ENCODE results near the gene CHRNA5.
A peak's percentile ranks its signal among the peaks of the same experiment; 100 is the strongest.
"Not testable (repeated sequence)": the region's sequence is repeated elsewhere in the genome, so short reads cannot be mapped to it uniquely, and the experiment has no call there.

CHRNA5 gene

DNA sequence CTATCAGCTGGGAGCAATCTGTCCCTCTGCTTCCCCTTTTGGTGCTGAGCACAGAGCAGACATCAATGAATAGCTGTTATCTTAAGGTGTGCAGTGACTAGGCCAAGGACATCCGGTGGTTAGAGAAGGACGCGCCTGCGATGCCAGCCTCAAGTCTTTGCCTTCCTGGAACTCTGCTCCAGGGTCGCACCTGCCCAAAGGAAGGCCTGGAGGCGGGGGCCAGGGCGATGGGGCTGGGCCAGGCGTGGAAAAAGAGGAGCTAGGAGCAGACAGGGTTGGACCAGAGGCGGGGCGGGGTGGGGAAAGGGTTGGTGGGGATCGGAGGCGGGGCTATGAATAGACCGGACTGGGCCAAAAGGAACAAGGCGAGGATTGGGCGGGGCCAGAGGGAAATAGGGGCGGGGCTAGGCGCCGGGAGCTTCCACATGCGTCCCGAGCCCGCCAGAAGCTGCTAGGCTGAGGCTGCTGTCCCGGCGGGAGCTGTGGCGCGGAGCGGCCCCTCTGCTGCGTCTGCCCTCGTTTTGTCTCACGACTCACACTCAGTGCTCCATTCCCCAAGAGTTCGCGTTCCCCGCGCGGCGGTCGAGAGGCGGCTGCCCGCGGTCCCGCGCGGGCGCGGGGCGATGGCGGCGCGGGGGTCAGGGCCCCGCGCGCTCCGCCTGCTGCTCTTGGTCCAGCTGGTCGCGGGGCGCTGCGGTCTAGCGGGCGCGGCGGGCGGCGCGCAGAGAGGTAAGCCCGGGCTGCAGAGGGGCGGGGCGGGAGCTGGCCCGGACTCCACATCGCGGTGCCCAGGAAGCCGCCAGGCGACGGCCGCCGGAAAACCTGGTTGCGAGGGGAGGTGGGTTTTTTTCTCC lies at the start of gene CHRNA5:
Gene CHRNA5 (plus strand): TSS at position 424 of the 854 bp plus-strand sequence. CDS start 200 bp downstream, at position 624.
- DNase-seq (ENCODE audit: low spot score) = peak; percentile 96

DNA sequence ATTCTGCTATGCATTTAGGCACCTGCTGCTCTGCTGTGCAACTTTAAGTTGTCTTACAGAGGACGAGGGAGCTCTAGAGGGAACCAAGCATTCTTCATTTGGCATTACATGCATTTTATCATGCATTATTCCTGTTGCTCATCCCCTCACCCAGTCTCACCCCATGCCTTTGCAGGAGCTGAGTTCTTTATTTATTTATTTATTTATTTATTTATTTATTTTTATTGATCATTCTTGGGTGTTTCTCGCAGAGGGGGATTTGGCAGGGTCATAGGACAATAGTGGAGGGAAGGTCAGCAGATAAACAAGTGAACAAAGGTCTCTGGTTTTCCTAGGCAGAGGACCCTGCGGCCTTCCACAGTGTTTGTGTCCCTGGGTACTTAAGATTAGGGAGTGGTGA lies 45.3 kb upstream of the CHRNA5 start:
- DNase-seq (ENCODE audit: low spot score) = not testable (repeated sequence)

DNA sequence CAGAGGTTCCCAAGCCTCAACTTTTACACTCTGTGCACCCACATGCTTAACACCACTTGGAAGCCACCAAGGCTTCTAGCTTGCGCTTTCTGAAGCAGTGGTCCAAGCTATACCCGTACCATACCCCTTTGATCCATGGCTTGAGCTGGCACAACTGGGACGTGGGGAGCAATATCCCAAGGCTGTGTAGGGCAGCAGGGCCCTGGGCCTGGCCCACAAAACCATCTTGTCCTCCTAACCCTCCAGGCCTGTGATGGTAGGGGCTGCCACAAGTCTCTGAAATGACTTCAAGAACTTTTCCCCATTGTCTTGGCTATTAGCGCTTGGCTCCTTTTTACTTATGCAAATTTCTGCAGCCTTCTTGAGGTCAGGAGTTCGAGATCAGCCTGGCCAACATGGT lies 41.1 kb upstream of the CHRNA5 start:
- DNase-seq (ENCODE audit: low spot score) = no peak

DNA sequence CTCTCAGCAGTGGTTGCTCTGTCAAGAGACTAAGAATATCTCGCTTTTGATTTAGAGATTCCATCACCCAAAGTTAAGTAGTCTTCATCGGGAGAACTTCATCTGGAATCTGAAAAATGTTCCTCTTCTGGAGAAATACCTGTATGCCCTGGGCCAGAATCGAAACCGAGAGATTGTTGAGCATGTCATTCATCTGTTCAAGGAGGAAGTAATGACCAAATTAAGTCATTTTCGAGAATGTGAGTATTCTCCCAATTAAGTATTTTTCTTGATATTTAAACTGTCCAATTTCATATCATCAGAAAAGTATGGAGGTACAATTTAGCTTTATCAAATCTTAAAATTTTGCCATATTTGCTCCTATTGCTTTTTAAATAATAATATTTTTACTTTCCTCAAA lies 38.0 kb upstream of the CHRNA5 start:
- DNase-seq (ENCODE audit: low spot score) = no peak

DNA sequence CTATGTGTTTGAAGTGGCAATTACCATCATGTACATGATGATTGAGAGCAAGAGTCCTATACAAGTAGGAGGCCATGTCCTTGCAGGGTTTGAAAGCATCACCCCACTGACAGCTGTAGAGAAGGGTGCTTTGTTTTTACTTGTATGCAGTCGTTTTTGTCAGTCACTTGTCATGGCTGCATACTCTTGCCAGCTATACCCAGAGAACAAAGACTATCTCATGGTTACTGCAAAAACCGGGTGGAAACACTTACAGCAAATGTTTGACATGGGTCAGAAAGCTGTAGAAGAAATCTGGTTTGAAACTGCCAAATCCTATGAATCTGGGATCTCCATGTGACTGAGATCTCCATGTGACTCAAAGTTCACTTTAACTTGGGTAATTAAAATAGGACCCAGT lies 32.0 kb upstream of the CHRNA5 start:
- DNase-seq (ENCODE audit: low spot score) = no peak

DNA sequence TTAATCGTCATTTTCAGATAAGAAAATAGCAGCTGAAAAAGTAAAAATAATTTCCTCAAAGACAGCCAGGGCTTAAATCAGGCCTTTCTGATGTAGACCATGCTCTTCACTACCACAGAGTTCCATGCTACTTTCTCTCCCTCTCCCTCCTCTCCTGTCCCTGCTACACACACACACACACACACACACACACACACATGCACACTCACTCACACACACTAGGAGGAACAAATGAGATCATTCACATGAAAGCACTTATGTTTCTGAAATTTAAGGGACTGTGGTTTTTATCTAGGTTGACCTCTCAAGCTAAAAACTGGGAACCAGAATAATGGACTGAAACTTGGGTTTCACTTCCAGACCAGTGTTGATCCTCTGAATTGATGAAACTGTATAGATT lies 29.2 kb upstream of the CHRNA5 start:
- no peak for DNase-seq (ENCODE audit: low spot score)

DNA sequence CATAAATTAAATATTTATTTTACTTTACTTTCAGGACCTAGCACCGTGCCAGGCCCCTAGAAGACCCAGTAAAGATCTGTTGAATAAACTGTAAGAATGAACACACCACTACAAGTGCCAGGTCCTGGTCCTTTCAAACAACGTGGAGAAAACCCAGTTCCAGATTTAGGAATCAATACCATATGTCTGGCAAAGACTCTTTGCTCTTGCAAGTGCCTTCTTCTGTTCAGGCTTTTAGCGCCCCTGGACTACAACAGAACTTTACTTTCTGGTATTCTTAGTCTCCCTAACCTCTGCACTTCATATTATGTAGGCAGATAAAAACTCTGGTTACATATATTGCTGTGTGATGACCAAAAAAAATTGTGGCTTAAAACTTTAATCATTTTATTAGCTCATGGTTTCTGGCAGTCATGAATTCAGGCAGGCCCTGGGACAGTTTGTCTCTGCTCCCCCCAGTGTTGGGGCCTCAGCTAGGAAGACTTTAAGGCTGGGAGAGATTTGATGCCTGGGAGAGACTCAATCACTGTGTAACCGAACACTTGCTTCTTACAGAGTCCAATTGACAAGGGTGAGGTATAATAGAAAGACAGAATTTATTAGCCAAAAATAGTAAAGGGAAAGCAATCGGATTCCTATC lies 27.9 kb upstream of the CHRNA5 start:
- no peak for DNase-seq (ENCODE audit: low spot score)

DNA sequence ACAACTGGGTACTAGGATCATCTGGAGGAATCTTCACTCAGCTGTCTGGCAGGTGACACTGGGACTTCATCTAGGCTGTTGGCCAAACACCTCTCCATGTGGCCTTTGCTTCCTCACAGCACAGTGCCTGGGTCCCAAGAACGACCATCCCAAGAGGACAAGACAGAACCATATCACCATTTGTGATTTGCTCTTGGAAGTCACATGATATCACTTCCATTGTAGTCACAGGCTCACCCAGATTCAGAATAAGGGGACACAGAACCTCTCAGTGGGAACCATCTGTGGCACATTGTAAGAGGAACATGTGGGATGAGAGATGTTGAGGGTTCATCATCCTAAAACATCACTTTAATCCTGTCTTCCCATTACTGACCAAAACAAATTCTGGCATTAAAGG lies 27.0 kb upstream of the CHRNA5 start:
- DNase-seq (ENCODE audit: low spot score) = no peak

DNA sequence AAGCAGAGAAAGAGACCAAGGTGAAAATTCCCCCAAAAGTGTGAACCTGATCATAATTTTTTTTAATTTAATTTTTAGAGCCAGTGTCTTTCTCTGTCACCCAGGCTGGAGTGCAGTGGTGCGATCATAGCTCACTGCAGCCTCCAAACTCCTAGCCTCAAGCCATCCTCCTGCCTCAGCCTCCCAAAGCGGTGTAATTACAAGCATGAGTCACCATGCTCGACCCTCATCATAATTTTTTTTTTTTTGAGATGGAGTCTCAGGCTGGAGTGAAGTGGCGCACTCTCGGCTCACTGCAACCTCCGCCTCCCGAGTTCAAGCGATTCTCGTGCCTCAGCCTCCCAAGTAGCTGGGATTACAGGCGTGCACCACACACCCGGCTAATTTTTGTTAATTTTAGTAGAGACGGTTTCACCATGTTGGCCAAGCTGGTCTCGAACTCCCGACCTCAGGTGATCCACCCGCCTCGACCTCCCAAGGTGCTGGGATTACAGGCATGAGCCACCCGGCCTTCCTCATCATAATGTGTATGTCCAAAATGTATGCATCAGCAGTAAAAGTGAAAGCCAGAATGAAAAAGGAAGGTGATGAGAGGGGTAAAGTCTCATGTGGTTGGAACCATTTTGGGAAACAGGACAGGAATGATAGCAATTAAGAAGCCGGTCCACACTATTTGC lies 25.7 kb upstream of the CHRNA5 start:
- DNase-seq (ENCODE audit: low spot score) = not testable (repeated sequence)

DNA sequence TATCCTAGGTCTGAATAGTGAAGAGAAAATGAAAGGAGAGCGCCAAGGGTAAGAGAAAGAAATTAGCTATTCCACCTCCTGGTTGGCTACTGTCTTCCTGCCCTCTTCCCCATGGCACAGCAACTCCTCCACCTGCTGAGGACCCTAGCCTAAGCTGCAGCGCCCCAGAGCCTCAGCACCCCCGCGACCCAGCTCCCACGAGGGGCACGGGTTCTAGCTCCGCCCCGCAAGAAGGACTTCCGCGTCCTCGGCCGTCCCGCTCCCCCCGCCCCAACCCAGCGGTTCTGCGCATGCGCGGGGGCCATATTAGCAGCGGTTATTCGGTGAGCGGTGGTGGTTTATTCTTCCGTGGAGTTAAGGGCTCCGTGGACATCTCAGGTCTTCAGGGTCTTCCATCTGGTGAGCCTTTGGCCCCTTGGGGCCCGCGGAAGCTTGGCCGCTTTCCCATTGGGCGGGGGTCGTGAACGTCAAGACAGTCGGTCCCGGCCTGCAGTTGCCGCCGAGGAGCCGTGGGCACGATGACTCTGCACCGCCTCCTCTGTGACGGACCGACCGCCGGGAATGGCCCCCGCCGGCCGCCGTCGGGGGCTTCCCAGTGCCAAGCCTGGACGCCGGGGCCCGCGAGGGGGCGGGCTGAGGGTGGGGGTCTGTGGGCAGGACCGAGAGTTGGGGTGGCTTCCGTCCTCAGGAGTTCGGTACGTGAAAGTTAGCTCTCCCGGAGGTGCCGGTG lies 25.0 kb upstream of the CHRNA5 start, which contains the start of gene PSMA4:
Gene PSMA4 (plus strand): TSS at position 304 of the 730 bp plus-strand sequence. CDS start 1,484 bp downstream, outside the sequence.
- DNase-seq (ENCODE audit: low spot score) = peak; percentile 98

DNA sequence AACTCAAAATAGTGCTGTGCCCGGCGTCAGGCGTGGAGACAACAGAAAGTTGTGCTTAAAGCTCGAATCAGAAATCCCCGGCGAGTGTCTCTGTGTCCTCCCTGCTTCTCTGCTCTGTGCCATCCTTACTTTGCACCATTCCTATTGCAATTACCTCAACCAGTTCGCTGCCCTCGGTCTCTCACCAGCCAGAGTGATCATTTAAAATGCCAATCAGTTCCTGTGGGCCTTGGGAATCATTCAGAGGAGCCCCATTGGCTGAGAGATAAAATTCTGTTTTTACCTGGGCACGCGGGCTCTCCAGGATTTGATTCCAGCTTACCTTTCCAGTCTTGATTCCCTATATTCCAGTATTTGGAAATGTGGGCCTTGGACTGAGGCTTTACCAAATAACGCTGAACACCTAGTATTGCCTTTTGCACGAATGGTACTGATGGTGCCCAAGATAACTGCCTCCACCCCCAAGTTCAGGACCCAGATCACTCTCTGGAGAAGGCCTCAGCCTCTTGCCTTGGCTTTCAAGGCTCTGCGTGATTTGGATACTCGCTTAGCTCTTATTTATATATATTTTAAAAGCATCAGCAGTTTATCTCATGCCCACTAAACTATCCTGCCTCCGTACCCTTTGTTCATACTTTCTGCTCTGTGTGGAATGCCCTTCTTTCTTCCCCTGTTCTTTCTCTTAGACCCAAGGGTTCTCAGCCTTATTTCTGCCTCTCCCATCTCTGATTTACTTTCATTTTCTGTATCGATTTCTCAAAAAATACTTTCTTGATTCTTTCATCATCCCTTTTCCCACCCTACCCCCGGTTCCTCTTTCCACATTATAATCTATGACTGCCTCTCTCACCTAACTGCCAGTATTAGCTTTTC lies 24.2 kb upstream of the CHRNA5 start:
- DNase-seq (ENCODE audit: low spot score) = peak; percentile 12

DNA sequence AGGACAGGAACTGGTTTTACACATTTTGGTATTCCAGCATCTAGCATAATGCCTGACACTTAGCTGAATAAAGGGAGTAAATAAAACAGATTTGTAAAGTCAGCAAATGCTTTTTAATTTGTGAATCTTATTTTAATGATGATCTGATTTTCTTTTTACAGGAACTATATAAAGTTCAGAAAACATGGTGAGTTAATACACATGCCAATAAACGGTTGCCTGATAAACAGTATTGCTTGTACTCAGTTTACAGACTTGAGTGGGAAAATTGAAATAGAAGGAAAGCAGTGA lies 23.6 kb upstream of the CHRNA5 start:
- no peak for DNase-seq (ENCODE audit: low spot score)

DNA sequence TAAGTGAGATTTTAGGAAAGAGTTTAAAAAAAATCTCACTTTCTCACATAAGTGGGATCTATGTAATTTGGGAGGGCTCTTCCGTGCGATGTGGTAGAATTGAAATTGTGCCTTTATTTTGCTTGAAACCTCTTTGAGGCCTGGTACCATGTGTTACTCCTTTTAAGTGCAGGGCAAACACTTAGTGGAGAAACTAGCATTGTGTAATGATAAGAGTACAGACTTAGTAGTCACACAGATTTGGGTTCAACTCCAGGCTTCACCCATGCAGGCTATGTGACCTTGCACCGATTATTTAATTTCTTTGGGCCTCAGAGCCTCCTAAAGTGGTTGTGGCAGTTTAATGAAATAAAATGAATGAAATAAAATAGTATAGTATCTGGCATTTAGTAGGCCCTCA lies 22.7 kb upstream of the CHRNA5 start:
- no peak for DNase-seq (ENCODE audit: low spot score)

DNA sequence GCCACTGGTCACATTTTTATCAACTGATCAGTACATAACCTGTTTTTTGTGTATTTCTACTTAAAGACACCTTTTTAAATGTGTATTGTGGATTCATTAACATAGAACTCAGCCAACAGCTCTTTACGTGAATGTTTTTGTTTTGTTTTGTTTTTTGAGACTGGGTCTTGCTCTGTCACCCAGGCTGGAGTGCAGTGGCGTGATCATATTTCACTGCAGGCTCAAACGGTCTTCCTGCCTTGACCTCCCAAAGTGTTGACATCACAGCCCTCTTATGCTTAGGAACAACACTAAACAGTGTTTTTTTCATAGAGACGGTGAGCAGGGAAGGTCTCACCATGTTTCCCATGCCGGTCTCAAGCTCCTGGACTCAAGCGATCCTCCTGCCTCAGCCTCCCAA lies 15.1 kb upstream of the CHRNA5 start:
- DNase-seq (ENCODE audit: low spot score) = no peak

DNA sequence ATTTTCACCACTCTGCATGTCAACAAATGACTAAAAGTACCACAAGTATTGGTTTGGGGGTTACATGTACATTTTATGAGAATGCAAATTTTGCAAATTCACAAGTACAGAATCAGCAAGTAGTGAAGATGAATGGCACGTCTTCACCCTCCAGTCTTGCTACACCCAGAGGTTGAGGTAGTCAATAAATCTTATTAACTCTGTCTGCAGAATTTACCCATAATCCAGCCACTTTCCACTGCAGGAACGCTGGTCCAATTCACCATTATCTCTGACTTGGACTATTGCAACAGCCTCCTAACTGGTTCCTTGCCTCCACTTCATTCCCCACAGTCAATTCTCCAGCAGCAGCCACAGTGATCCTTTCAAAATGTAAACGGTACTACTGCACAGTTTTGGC lies 14.5 kb upstream of the CHRNA5 start:
- DNase-seq (ENCODE audit: low spot score) = no peak

DNA sequence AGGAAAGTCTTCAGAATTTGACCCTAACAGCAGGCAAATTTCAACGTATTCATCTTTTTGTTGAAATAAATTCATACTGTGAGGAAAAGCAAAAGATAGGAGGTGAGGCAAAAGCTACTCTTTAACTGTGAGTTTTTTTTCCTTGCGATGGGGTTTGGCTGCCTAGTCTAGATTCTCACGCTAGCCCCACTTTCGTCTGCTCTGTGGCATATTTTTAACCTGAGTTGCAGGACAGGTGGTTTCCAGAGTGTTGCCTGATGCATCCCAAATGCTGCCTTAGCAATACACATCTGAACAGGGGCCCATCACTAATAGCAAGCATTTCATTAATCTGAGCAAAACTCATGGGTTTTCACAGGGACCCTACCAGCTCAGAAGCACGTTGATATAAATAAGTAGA lies 13.4 kb upstream of the CHRNA5 start:
- no peak for DNase-seq (ENCODE audit: low spot score)

DNA sequence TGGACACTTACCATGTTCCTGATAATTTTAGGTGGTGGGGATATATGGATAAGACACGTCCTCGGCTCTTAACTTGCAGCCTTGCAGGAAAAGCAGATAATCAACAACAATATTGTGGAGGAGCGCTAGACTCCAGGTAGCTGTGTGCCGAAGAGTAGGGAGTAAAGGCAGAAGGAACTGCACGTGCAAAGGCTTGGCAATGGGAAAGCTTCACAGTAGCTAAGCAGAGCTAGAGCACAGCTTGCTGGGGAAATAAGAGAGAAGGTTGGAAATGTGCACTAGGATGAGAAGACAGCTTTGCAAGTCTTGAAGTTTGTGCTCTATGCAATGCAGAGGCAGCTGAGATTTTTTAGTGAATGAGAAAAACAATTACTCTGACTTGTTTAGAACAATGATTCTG lies 12.7 kb upstream of the CHRNA5 start:
- DNase-seq (ENCODE audit: low spot score) = no peak

DNA sequence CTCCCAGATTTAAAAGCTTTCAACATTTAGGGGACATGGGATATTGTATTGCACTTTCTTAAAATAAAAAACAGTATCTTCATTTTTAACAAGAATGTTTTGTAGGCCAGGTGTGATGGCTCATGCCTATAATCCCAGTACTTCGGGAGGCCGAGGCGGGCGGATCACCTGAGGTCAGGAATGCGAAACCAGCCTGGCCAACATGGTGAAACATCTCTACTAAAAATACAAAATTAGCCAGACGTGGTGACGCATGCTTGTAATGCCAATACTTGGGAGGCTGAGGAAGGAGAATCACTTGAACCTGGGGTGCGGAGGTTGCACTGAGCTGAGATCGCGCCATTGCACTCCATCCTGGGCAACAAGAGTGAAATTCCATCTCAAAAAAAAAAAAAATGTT lies 5.1 kb upstream of the CHRNA5 start:
- DNase-seq (ENCODE audit: low spot score) = not testable (repeated sequence)

DNA sequence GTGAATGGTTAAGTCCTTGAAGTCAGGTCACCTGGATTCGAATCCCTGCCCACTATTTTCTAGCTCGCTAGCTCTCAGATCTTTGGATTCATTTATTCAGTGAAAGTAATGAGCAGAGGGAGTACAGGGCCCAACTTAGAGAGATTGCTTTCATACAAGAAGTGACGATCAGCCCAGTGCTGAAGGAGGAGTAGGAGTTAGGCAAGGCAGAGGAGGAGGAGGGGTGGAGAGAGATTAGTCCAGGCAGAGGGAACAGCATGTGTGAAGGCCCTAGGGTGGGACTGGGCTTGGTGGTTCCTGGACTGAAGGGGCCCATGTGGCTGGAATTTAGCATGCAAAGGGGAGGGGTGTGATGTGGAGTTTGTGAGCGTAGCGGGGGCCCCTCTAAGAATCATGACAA lies 3.8 kb upstream of the CHRNA5 start:
- DNase-seq (ENCODE audit: low spot score) = no peak

DNA sequence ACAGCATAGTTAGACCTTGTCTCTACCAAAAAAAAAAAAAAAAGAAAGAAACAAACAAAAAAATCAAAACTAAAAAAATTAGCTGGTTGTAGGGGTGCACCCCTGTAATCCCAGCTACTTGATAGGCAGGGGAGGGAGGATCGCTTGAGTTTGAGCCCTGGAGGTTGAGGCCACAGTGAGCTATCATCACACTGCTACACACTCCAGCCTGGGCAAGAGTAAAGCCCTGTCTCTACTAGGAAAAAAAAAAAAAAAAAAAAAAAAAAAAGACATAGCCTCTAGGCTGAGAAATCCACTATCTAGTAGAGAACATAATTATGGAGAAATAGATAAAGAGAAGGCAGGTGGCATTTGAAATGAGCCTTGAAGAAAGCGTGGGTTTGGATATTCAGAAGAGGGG lies 2.2 kb upstream of the CHRNA5 start:
- DNase-seq (ENCODE audit: low spot score) = no peak

DNA sequence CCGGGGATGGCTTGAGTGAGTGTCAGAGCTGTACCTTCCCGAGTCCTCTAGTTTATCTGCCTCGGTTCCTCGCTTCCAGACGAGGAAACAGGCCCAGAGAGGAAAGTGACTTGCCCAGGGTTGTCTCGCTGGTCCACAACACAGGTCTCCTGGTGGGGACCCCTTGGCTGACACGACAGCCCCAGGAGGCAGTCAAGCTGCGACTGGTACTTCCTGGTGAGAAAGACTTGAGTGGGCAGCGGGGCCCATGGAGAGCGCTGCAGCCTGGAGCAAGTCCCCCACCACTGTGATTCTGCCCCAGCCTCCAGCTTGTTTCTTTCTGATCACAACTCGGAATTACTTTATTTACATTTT lies 600 bp upstream of the CHRNA5 start:
- DNase-seq (ENCODE audit: low spot score) = no peak
